ENCODE results near the gene ATP6V0C.

GRCh38 chr16:2524339-2524938 lies 10.7 kb downstream of the ATP6V0C start:
- no peak for TF ChIP-seq REST (IDR thresholded peaks at IDR 0.05; ENCODE audit: borderline replicate concordance)
- TF ChIP-seq RAD21 (conservative IDR thresholded peaks at IDR 0.05) = no peak
- TF ChIP-seq CTCF (IDR thresholded peaks at IDR 0.05; ENCODE audit: poor library complexity, severe bottlenecking) = no peak

Measured in neural cell (in vitro differentiated cells).